ENCODE results near the gene LCP2.

Gene LCP2

DNA sequence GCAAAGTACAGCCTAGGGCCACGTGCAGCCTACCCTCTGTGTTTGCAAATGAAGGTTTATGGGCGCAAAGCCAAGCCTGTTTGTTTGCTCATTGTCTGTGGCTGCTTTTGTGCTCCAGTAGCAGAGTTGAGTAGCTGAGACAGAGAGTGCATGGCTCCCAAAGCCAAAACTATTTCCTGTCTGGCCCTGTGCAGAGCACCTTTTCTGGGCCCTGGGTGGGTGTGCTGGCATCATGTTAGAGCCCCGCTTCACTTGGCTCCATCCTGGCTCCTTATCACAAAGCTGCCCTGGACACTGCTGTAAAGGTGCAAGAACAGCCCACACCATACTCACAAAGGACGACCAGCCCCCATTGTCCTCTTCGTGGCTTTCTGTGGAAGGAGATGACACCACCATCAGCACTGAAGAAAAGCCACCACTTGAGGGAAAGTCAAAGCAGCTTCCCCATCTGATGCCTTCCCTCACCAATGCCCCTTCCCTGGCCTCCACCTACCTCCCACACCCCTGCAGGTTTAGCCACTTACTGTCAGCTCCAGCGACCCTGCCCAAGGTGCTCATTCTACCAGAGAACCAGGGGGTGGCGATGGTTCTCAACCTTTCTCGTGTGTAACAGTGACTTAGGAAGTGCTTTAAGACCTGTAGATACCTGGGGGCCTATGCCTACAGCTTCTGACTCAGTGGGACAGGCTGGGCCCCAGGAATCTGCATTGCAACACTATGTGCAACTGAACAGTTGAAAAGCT lies 23.4 kb downstream of the LCP2 start:
- FAIRE-seq, result no peak

GRCh38 chr5:170270293-170271069 lies 27.1 kb downstream of the LCP2 start:
- no peak for FAIRE-seq

More for the DNA sequence above, 23.4 kb downstream of the LCP2 start:
- DNase-seq (ENCODE audit: low spot score), result no peak

GRCh38 chr5:170269579-170269978 lies 28.0 kb downstream of the LCP2 start:
- DNase-seq (ENCODE audit: low spot score) (peak; percentile 22), FAIRE-seq (no peak)

More at GRCh38 chr5:170270293-170271069, 27.1 kb downstream of the LCP2 start:
- no peak for DNase-seq (ENCODE audit: low spot score)

DNA sequence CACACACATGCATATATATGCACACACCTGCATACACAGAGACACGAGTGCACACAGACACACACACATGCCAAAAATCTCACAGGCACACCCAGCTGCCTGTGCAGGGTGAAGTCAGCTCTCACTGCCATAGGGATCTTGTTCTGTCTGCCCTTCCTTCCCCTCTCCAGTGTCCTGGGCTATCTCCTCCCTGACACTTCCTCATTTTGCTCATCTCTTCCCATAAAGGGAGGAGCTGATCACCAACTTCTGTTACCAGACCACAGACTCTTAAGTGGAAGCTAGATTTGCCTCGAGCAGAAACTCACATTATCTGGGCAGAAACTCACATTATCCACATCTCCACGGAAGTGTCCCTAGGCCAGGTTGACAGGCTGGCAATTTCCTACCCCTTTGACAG lies 28.7 kb downstream of the LCP2 start:
- FAIRE-seq, result no peak

GRCh38 chr5:170268153-170268689 lies 29.4 kb downstream of the LCP2 start:
- FAIRE-seq, result no peak

More for the DNA sequence above, 28.7 kb downstream of the LCP2 start:
- no peak for DNase-seq (ENCODE audit: low spot score)

DNA sequence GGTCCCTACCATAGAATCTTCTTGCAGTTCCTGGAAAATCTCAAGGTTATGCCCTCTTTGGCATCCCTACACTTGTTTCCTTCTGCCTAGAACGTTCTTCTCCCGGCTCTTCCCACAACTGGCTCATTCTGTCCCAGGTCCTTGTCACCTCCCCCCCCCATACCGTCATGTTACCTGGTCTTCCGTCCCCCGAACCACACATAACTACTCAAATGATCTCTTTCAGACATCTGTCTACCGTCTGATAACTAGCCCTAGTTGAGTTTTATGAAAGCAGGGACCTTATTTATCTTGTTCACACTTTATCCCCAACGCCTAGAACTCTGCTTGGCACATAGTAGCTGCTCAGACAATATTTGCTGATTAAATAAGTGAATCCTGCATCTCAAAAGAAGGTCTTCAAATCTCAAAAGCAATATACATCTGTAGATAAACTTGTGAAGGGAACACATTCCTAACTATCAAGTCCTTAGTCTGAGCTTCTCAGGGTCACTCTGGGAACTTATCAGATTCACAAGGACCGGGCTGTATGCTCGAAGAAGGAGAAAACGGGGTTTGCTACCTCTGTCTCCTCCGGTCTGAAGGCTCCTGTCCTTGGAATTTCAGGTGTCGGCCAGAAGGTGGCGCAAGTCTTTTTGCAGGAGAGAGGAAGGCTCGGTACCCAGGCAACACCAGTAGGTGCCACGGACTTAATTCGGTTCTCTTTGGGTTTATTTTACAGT lies 30.0 kb downstream of the LCP2 start:
- no peak for FAIRE-seq
- DNase-seq (ENCODE audit: low spot score), result peak; percentile 47

More at GRCh38 chr5:170268153-170268689, 29.4 kb downstream of the LCP2 start:
- DNase-seq (ENCODE audit: low spot score), result no peak

DNA sequence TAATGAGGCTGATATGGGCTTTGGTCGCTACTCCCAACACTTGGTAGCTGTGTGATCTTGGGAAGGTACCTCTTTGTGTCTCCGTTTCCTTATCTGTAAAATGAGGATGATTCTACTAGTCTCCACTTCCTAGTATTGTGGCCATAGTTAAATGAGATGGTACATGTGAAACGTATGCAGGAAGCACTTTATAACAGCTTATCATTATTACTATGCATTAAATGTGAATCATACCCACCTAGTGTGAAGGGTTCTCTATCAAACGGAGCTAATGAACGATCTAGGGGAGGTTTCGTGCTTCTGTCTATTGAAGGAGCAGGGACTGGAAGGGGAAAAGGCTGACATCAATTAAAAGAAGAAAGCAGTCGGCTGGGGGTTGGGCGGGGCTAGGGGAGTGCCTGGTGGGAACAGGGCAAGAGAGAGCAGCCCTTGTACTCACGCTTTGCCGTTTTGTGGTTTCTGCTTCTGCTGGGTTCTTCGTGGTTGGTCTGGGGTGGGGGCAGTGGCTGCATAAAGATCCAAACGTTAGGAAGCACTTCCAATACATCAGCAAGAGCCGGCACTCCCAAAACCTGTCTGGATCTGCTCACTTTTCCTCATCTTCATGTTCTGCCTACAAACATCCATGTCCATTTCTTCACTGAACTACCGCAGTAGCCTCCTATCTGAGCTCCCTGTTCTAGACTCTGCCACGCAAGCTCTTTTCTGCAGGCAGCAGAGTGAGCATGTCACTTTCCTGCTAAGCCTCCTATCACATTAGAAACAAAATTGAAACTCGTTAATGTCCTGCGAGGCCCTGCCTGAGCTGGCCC lies 30.8 kb downstream of the LCP2 start:
- DNase-seq (ENCODE audit: low spot score) (no peak), FAIRE-seq (no peak)

- FAIRE-seq, result no peak
These were observed 32.1 kb downstream of the LCP2 start for GRCh38 chr5:170265522-170265921.

GRCh38 chr5:170263906-170264305 lies 33.7 kb downstream of the LCP2 start:
- no peak for DNase-seq (ENCODE audit: low spot score)
- no peak for FAIRE-seq

More at GRCh38 chr5:170265522-170265921, 32.1 kb downstream of the LCP2 start:
- no peak for DNase-seq (ENCODE audit: low spot score)

GRCh38 chr5:170262061-170263045 lies 35.2 kb downstream of the LCP2 start:
- DNase-seq (ENCODE audit: low spot score) (no peak), FAIRE-seq (no peak)

DNA sequence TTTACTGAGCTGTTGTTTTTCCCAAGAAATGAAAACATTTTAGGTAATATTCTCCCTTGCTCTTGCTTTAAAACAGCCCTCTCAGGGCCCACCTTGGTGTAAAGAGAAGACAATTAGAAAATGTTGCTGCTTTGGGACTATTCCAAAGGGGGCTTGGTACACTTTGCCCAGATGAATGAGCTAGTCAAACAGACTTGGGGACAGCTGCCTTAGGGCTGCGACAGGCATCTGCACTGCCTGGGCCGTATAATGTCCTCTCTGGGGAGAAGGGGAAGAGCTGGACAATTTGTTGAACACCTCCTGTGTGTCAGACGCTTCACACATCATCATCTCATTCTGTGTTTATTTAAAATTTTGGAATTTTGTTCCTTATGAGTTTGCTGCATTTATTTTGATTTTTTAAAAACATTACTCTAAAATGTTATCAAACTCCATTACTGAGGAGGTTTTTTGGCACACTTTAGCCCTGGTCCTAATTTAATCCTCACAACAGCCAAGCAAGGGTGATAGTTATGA lies 36.0 kb downstream of the LCP2 start:
- DNase-seq (ENCODE audit: low spot score) (no peak), FAIRE-seq (no peak)

DNA sequence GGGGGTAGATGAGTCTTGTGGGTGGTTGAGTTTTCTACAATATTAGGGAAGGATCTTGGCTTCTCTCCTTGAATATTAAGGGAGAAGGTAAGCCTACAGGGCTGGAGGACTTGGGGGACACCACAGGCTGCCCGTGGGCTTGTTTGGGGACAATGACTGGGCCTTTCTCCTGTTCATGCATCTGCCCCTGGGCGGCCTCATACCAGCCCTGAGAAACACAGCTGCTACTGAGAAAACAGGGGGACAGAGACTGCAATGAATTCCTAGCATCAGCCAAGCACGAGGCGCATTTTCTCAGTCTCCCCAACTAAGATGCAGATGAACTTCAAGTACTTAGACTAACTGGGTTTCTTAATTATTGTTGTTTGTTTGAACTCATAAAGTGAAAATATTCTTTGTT lies 40.2 kb downstream of the LCP2 start:
- DNase-seq (ENCODE audit: low spot score), result no peak
- no peak for FAIRE-seq

GRCh38 chr5:170256571-170256970 lies 41.0 kb downstream of the LCP2 start:
- DNase-seq (ENCODE audit: low spot score), result no peak
- no peak for FAIRE-seq

DNA sequence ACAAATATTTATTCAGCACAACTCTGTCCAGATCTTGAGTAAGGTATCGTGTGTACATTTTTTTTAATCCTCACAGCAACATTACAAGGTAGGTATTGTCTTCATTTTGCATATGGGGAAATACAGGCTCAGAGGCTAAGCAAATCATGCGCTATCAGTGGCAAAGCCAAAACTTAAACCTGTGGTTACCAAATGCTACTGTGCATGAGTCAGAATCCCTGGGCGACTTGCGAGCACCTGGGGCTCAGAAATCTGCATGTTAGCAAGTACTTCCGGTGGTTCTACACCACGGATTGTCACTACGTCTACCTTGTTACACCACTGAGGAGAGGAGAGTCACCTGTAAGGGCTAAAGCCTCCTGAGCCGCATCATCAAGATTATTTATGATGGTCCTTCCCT lies 43.5 kb downstream of the LCP2 start:
- DNase-seq (ENCODE audit: low spot score), result no peak
- no peak for FAIRE-seq

DNA sequence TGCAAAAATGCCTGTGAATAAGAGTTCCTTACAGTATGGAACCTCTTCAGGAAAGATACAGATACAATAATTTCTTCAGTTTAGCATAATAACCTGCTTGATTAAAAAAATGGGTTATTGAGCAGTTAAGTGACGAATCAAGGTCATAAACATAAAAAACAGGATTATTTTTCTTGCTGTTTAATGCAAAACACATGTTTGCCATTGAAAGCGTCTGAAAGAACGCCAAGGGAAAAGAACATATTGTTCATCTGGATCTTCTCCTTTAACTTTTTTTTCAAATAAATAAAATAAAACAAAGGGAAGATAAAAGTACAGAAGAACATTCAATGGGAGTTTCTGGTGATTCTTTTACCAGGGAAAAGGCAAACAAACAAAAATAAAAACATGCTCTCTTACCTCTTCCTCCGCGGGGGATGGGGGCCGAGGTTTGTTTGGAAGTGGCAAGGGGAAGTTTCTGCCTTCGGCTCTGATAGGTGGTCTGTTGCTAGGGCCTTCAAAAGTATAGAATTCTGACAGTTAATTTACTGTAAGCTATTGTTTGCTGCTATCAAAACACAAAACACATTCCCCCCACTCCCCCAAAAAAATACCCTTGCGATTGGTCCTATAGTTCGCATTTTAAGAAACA lies 44.7 kb downstream of the LCP2 start:
- no peak for FAIRE-seq
- DNase-seq (ENCODE audit: low spot score), result no peak

GRCh38 chr5:170252109-170252508 lies 45.5 kb downstream of the LCP2 start:
- DNase-seq (ENCODE audit: low spot score) (no peak), FAIRE-seq (no peak)

- DNase-seq (ENCODE audit: low spot score) (no peak), FAIRE-seq (no peak)
These were observed 46.1 kb downstream of the LCP2 start for GRCh38 chr5:170251462-170251861.

- DNase-seq (ENCODE audit: low spot score), result no peak
- no peak for FAIRE-seq
These were observed 46.7 kb downstream of the LCP2 start for GRCh38 chr5:170250810-170251317.

GRCh38 chr5:170249355-170249754 lies 48.2 kb downstream of the LCP2 start:
- FAIRE-seq (no peak), DNase-seq (ENCODE audit: low spot score) (no peak)
